Kidney epithelial cell (primary cell): Measurements from ENCODE around the gene TAF10. TPM values are rescaled to one million over a fixed set of nuclear protein-coding genes. Genes with fewer than 3 reads are reported as not detected.

ENCODE experiments used
- DNase-seq: peaks from one replicate; pipeline ENCODE4 v3.0.0-alpha.2; 2010; ENCODE audit warnings: low read depth
- H3K27me3 ChIP-seq: 2 replicates; pipeline ENCODE4 v1.6.0; 2011; ENCODE audit warnings: low read length; ENCODE audit not compliant: control insufficient read depth, insufficient read depth
- H3K36me3 ChIP-seq: 2 replicates; pipeline ENCODE4 v1.5.1; 2011; ENCODE audit warnings: low read length; ENCODE audit not compliant: control insufficient read depth, insufficient read depth
- H3K4me3 ChIP-seq: 2 replicates; pipeline ENCODE4 v1.5.1; 2011; ENCODE audit warnings: low read depth, mild to moderate bottlenecking, control low read depth, low read length
- CTCF ChIP-seq: IDR thresholded peaks from 2 replicates; pipeline ENCODE4 v1.5.1; 2011; ENCODE audit warnings: mild to moderate bottlenecking, moderate library complexity, low read length, control low read depth, inconsistent platforms; ENCODE audit not compliant: insufficient read depth, poor library complexity, severe bottlenecking
- total RNA-seq: library from RNA; depleted of rRNA; stranded (reverse); fragments of >200 nt; gene quantifications from 2 replicates; pipeline ENCODE4 v1.2.3, GENCODE V29; 2015

The TAF10 gene
- total RNA-seq, 1 donor from 2014 or later: 57.2 TPM

- no peak overlapping the region for H3K4me3 ChIP-seq
- peaks cover 42% of the 10 kb centered on the region for H3K27me3 ChIP-seq
- no peaks in the 10 kb centered on the region for H3K36me3 ChIP-seq
- TF ChIP-seq CTCF: no peak
- no peak for DNase-seq
Measured at GRCh38 chr11:6652182-6652581, 40.2 kb upstream of the TAF10 start.

GRCh38 chr11:6650980-6651379 lies 39.0 kb upstream of the TAF10 start:
- DNase-seq: no peak
- TF ChIP-seq CTCF: no peak
- H3K4me3 ChIP-seq: no peak overlapping the region
- no peaks in the 10 kb centered on the region for H3K36me3 ChIP-seq
- peaks cover 30% of the 10 kb centered on the region for H3K27me3 ChIP-seq

- H3K36me3 ChIP-seq: no peaks in the 10 kb centered on the region
- no peak overlapping the region for H3K4me3 ChIP-seq
- peaks cover 26% of the 10 kb centered on the region for H3K27me3 ChIP-seq
- no peak for DNase-seq
- TF ChIP-seq CTCF: no peak
Measured at GRCh38 chr11:6650104-6650503, 38.1 kb upstream of the TAF10 start.

- H3K27me3 ChIP-seq: peaks cover 18% of the 10 kb centered on the region
- H3K36me3 ChIP-seq: no peaks in the 10 kb centered on the region
- TF ChIP-seq CTCF: no peak
- no peak overlapping the region for H3K4me3 ChIP-seq
- no peak for DNase-seq
Measured at GRCh38 chr11:6648501-6648900, 36.5 kb upstream of the TAF10 start.

- peaks cover 14% of the 10 kb centered on the region for H3K27me3 ChIP-seq
- TF ChIP-seq CTCF: no peak
- DNase-seq: no peak
Measured at GRCh38 chr11:6647836-6648235, 35.8 kb upstream of the TAF10 start.

GRCh38 chr11:6646918-6647679 lies 35.1 kb upstream of the TAF10 start:
- H3K36me3 ChIP-seq: no peaks in the 10 kb centered on the region
- peaks cover 13% of the 10 kb centered on the region for H3K27me3 ChIP-seq
- DNase-seq: no peak
- no peak overlapping the region for H3K4me3 ChIP-seq
- TF ChIP-seq CTCF: no peak

More at GRCh38 chr11:6647836-6648235, 35.8 kb upstream of the TAF10 start:
- Histone ChIP-seq H3K36me3 (no peaks in the 10 kb centered on the region), H3K4me3 (no peak overlapping the region)
